ENCODE data around the gene FBXW2.

GRCh38 chr9:120780367-120780766, 12.8 kb downstream of the FBXW2 start:
- TF ChIP-seq CTCF (conservative IDR thresholded peaks at IDR 0.05; ENCODE audit: low read length) = no peak
- no peak for TF ChIP-seq EZH2phosphoT487 (IDR thresholded peaks at IDR 0.05; ENCODE audit: borderline replicate concordance)

Measured in Loucy (cell line).